ENCODE data around the gene TMEM191C.
"Not testable (repeated sequence)": the region's sequence is repeated elsewhere in the genome, so short reads cannot be mapped to it uniquely, and the experiment has no call there.

DNA sequence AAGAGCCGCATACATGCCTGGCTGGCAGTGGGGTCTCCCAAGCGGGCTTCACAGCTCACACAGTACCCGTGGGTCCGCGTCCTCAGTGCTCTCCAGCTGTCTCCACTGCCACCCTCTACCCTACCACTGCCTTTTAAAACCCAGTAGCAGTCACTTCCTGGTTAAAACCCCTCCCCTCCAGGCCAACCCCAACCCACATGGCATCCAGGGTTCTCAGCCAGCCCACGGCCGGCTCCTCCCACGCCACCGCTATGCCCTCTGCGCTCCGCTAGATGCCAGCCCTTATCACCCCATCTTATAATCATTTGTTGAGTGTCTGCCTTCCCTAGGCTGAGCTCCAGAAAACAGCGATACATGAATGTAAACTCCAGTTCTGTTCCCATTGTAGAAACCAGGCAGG lies 46.9 kb downstream of the TMEM191C start:
- TF ChIP-seq, protein P1, sequence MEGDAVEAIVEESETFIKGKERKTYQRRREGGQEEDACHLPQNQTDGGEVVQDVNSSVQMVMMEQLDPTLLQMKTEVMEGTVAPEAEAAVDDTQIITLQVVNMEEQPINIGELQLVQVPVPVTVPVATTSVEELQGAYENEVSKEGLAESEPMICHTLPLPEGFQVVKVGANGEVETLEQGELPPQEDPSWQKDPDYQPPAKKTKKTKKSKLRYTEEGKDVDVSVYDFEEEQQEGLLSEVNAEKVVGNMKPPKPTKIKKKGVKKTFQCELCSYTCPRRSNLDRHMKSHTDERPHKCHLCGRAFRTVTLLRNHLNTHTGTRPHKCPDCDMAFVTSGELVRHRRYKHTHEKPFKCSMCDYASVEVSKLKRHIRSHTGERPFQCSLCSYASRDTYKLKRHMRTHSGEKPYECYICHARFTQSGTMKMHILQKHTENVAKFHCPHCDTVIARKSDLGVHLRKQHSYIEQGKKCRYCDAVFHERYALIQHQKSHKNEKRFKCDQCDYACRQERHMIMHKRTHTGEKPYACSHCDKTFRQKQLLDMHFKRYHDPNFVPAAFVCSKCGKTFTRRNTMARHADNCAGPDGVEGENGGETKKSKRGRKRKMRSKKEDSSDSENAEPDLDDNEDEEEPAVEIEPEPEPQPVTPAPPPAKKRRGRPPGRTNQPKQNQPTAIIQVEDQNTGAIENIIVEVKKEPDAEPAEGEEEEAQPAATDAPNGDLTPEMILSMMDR (IDR thresholded peaks at IDR 0.05): not testable (repeated sequence)
- not testable (repeated sequence) for TF ChIP-seq ZFX (IDR thresholded peaks at IDR 0.05; ENCODE audit: borderline replicate concordance)

All from 22Rv1 (cell line).